Mesothelial cell of epicardium (in vitro differentiated cells): ENCODE measurements around the gene TRRAP. TPM values are rescaled to one million over a fixed set of nuclear protein-coding genes. Genes with fewer than 3 reads are reported as not detected.

Experiments used
- DNase-seq, 2 experiments: peaks; one replicate each; pipeline ENCODE4 v3.0.0; 2021; ENCODE audit warnings: low spot score in 2 of 2; ENCODE audit not compliant: unreplicated experiment in 2 of 2
- H3K27ac Mint-ChIP-seq: 2 replicates; pipeline ENCODE4 v1.8.0; 2021; ENCODE audit warnings: mixed read lengths
- H3K27me3 Mint-ChIP-seq: 2 replicates; pipeline ENCODE4 v1.8.0; 2021; ENCODE audit warnings: low read depth, mixed read lengths
- H3K36me3 Mint-ChIP-seq: 2 replicates; pipeline ENCODE4 v1.8.0; 2021; ENCODE audit warnings: mixed read lengths
- H3K4me1 Mint-ChIP-seq: 2 replicates; pipeline ENCODE4 v1.8.0; 2021; ENCODE audit warnings: mixed read lengths
- H3K4me3 Mint-ChIP-seq: 2 replicates; pipeline ENCODE4 v1.8.0; 2021; ENCODE audit warnings: mild to moderate bottlenecking, moderate library complexity, mixed read lengths
- H3K9me3 Mint-ChIP-seq: 2 replicates; pipeline ENCODE4 v1.8.0; 2021; ENCODE audit warnings: mixed read lengths
- CTCF ChIP-seq: fragments of 200-600 bp; sonication (generic); IDR thresholded peaks from one replicate; pipeline ENCODE4 v1.5.0; 2021; ENCODE audit warnings: antibody characterized with exemption; ENCODE audit not compliant: unreplicated experiment
- total RNA-seq: library from RNA; stranded (reverse); gene quantifications from 3 replicates; pipeline ENCODE4 v1.2.1, GENCODE V29; 2021

The TRRAP gene
- total RNA-seq, 1 donor from 2014 or later = 82.9 TPM

GRCh38 chr7:98963305-98963704 lies 85.0 kb downstream of the TRRAP start:
- Mint-ChIP-seq H3K9me3 (no peaks in the 10 kb centered on the region), H3K36me3 (peaks cover 47% of the 10 kb centered on the region)

GRCh38 chr7:98964596-98964995 lies 86.3 kb downstream of the TRRAP start:
- Mint-ChIP-seq H3K27ac (no peak overlapping the region), H3K4me3 (no peak overlapping the region), H3K9me3 (no peaks in the 10 kb centered on the region), H3K27me3 (no peaks in the 10 kb centered on the region), H3K36me3 (peaks cover 48% of the 10 kb centered on the region), H3K4me1 (no peaks in the 10 kb centered on the region)
- no peak for TF ChIP-seq CTCF
- no peak for DNase-seq

More at GRCh38 chr7:98963305-98963704, 85.0 kb downstream of the TRRAP start:
- Mint-ChIP-seq H3K4me3 (no peak overlapping the region), H3K27me3 (no peaks in the 10 kb centered on the region), H3K4me1 (no peaks in the 10 kb centered on the region), H3K27ac (no peak overlapping the region)
- no peak for DNase-seq
- TF ChIP-seq CTCF = no peak

GRCh38 chr7:98968621-98969020 lies 90.3 kb downstream of the TRRAP start:
- no peak overlapping the region for H3K4me3 Mint-ChIP-seq
- DNase-seq = no peak
- peaks cover 56% of the 10 kb centered on the region for H3K36me3 Mint-ChIP-seq
- no peaks in the 10 kb centered on the region for H3K9me3 Mint-ChIP-seq
- H3K27me3 Mint-ChIP-seq = no peaks in the 10 kb centered on the region
- no peak overlapping the region for H3K27ac Mint-ChIP-seq
- no peak for TF ChIP-seq CTCF
- no peaks in the 10 kb centered on the region for H3K4me1 Mint-ChIP-seq

- Mint-ChIP-seq H3K36me3 (peaks cover 59% of the 10 kb centered on the region), H3K27me3 (no peaks in the 10 kb centered on the region), H3K4me1 (no peaks in the 10 kb centered on the region), H3K4me3 (no peak overlapping the region), H3K9me3 (no peaks in the 10 kb centered on the region), H3K27ac (no peak overlapping the region)
- TF ChIP-seq CTCF = no peak
- DNase-seq = no peak
Measured at GRCh38 chr7:98969386-98969785, 91.1 kb downstream of the TRRAP start.

- peaks cover 61% of the 10 kb centered on the region for H3K36me3 Mint-ChIP-seq
- no peaks in the 10 kb centered on the region for H3K27me3 Mint-ChIP-seq
- no peaks in the 10 kb centered on the region for H3K4me1 Mint-ChIP-seq
- DNase-seq = no peak
- TF ChIP-seq CTCF = no peak
- no peak overlapping the region for H3K27ac Mint-ChIP-seq
- no peaks in the 10 kb centered on the region for H3K9me3 Mint-ChIP-seq
- no peak overlapping the region for H3K4me3 Mint-ChIP-seq
Measured at GRCh38 chr7:98970016-98970615, 91.8 kb downstream of the TRRAP start.

- no peak for TF ChIP-seq CTCF
- no peak overlapping the region for H3K27ac Mint-ChIP-seq
- no peaks in the 10 kb centered on the region for H3K9me3 Mint-ChIP-seq
- H3K4me3 Mint-ChIP-seq = no peak overlapping the region
- no peaks in the 10 kb centered on the region for H3K27me3 Mint-ChIP-seq
- H3K36me3 Mint-ChIP-seq = peaks cover 61% of the 10 kb centered on the region
- no peak for DNase-seq
- no peaks in the 10 kb centered on the region for H3K4me1 Mint-ChIP-seq
Measured at GRCh38 chr7:98970805-98971204, 92.5 kb downstream of the TRRAP start.
